HAP-1 (cell line): Measurements from ENCODE around the gene CCIN.

Experiments used
- DNase-seq, 2 experiments: peaks; one replicate each; pipeline ENCODE4 v3.0.0-alpha.2; 2016 to 2020; ENCODE audit warnings: low spot score in 2 of 2
- H3K27me3 ChIP-seq: fragments of 250-450 bp; sonication (Bioruptor Pico); 2 replicates; pipeline ENCODE4 v1.5.1; 2020; ENCODE audit warnings: low read depth, mild to moderate bottlenecking, moderate library complexity
- H3K36me3 ChIP-seq: fragments of 250-450 bp; sonication (Bioruptor Pico); replicated peaks from 2 replicates; pipeline ENCODE4 v1.5.1; 2020; ENCODE audit warnings: mild to moderate bottlenecking
- H3K4me1 ChIP-seq: fragments of 250-450 bp; sonication (Bioruptor Pico); 2 replicates; pipeline ENCODE4 v1.5.1; 2020; ENCODE audit warnings: mild to moderate bottlenecking
- H3K4me3 ChIP-seq: fragments of 250-450 bp; sonication (Bioruptor Pico); 2 replicates; pipeline ENCODE4 v1.5.1; 2020; ENCODE audit warnings: mild to moderate bottlenecking, moderate library complexity
- H3K9me3 ChIP-seq: fragments of 250-450 bp; sonication (Bioruptor Pico); 2 replicates; pipeline ENCODE4 v1.5.1; 2020; ENCODE audit warnings: mild to moderate bottlenecking, moderate library complexity
- in situ Hi-C: fragments of 300-500 bp; cut with MboI; formaldehyde crosslinking; loops from 3 replicates; pipeline ENCODE4 v1.14.3; 2020; ENCODE audit warnings: low sequenced_read_pairs, inconsistent platforms, mixed read lengths

CCIN gene

GRCh38 chr9:36135741-36136271 is 33.4 kb upstream of the CCIN start:
- in situ Hi-C loops = no loop called here
- H3K4me1 ChIP-seq = peaks cover 21% of the 10 kb centered on the region
- DNase-seq = peak in 1 of 2 experiments; percentile 13
- H3K4me3 ChIP-seq = peak overlapping the region; percentile 43
- H3K9me3 ChIP-seq = no peaks in the 10 kb centered on the region
- no peaks in the 10 kb centered on the region for H3K27me3 ChIP-seq
- no peaks in the 10 kb centered on the region for H3K36me3 ChIP-seq

- no peaks in the 10 kb centered on the region for H3K27me3 ChIP-seq
- H3K9me3 ChIP-seq = no peaks in the 10 kb centered on the region
- H3K4me1 ChIP-seq = peaks cover 21% of the 10 kb centered on the region
- H3K36me3 ChIP-seq = no peaks in the 10 kb centered on the region
- in situ Hi-C loops = no loop called here
- peak within 1 kb of the TSS; percentile 43 for H3K4me3 ChIP-seq
- peak; percentile 80 to 83 for DNase-seq
Observed at GRCh38 chr9:36136272-36136893, 32.8 kb upstream of the CCIN start, which contains the start of gene GLIPR2. TSS of gene GLIPR2 (plus strand) at chr9:36136733. CDS start at chr9:36136779, 46 bp downstream.

- H3K9me3 ChIP-seq = no peaks in the 10 kb centered on the region
- in situ Hi-C loops = no loop called here
- no peaks in the 10 kb centered on the region for H3K36me3 ChIP-seq
- peak; percentile 30 to 48 for DNase-seq
- H3K4me3 ChIP-seq = peak overlapping the region; percentile 43
- H3K4me1 ChIP-seq = peaks cover 21% of the 10 kb centered on the region
- no peaks in the 10 kb centered on the region for H3K27me3 ChIP-seq
Observed at GRCh38 chr9:36136894-36137391, 32.2 kb upstream of the CCIN start.

GRCh38 chr9:36137392-36138004 is 31.7 kb upstream of the CCIN start:
- Histone ChIP-seq H3K4me3 (peak overlapping the region; percentile 43), H3K36me3 (no peaks in the 10 kb centered on the region), H3K27me3 (no peaks in the 10 kb centered on the region), H3K4me1 (peaks cover 21% of the 10 kb centered on the region), H3K9me3 (no peaks in the 10 kb centered on the region)
- in situ Hi-C loops = no loop called here
- DNase-seq = peak in 1 of 2 experiments; percentile 13

GRCh38 chr9:36138496-36138895 is 30.7 kb upstream of the CCIN start:
- in situ Hi-C loops = no loop called here
- Histone ChIP-seq H3K4me1 (peaks cover 21% of the 10 kb centered on the region), H3K9me3 (no peaks in the 10 kb centered on the region), H3K36me3 (no peaks in the 10 kb centered on the region), H3K27me3 (no peaks in the 10 kb centered on the region), H3K4me3 (no peak overlapping the region)
- DNase-seq = no peak

- no peaks in the 10 kb centered on the region for H3K27me3 ChIP-seq
- DNase-seq = no peak
- H3K9me3 ChIP-seq = no peaks in the 10 kb centered on the region
- in situ Hi-C loops = no loop called here
- H3K4me1 ChIP-seq = peaks cover 21% of the 10 kb centered on the region
- no peaks in the 10 kb centered on the region for H3K36me3 ChIP-seq
- H3K4me3 ChIP-seq = no peak overlapping the region
Observed at GRCh38 chr9:36138901-36139300, 30.3 kb upstream of the CCIN start.

GRCh38 chr9:36140086-36141084 is 28.8 kb upstream of the CCIN start:
- DNase-seq = no peak
- no peak overlapping the region for H3K4me3 ChIP-seq
- H3K9me3 ChIP-seq = no peaks in the 10 kb centered on the region
- H3K36me3 ChIP-seq = no peaks in the 10 kb centered on the region
- H3K27me3 ChIP-seq = no peaks in the 10 kb centered on the region
- H3K4me1 ChIP-seq = peaks cover 15% of the 10 kb centered on the region
- in situ Hi-C loops = no loop called here

- Histone ChIP-seq H3K4me3 (no peak overlapping the region), H3K9me3 (no peaks in the 10 kb centered on the region), H3K4me1 (peaks cover 8% of the 10 kb centered on the region), H3K36me3 (no peaks in the 10 kb centered on the region), H3K27me3 (no peaks in the 10 kb centered on the region)
- no peak for DNase-seq
- in situ Hi-C loops = no loop called here
Observed at GRCh38 chr9:36141288-36141687, 27.9 kb upstream of the CCIN start.

- Histone ChIP-seq H3K4me1 (peaks cover 8% of the 10 kb centered on the region), H3K9me3 (no peaks in the 10 kb centered on the region), H3K27me3 (no peaks in the 10 kb centered on the region), H3K4me3 (no peak overlapping the region), H3K36me3 (no peaks in the 10 kb centered on the region)
- DNase-seq = no peak
- in situ Hi-C loops = no loop called here
Observed at GRCh38 chr9:36141761-36142160, 27.4 kb upstream of the CCIN start.

- no peak overlapping the region for H3K4me3 ChIP-seq
- in situ Hi-C loops = no loop called here
- DNase-seq = no peak
- no peaks in the 10 kb centered on the region for H3K27me3 ChIP-seq
- H3K36me3 ChIP-seq = no peaks in the 10 kb centered on the region
- H3K4me1 ChIP-seq = peaks cover under 1% of the 10 kb centered on the region; the same call in 1 of the 2 replicates
- no peaks in the 10 kb centered on the region for H3K9me3 ChIP-seq
Observed at GRCh38 chr9:36142510-36143244, 26.5 kb upstream of the CCIN start.

- no peaks in the 10 kb centered on the region for H3K4me1 ChIP-seq
- H3K9me3 ChIP-seq = no peaks in the 10 kb centered on the region
- no peaks in the 10 kb centered on the region for H3K27me3 ChIP-seq
- no peaks in the 10 kb centered on the region for H3K36me3 ChIP-seq
- no peak overlapping the region for H3K4me3 ChIP-seq
- no peak for DNase-seq
- in situ Hi-C loops = no loop called here
Observed at GRCh38 chr9:36143245-36143641, 25.9 kb upstream of the CCIN start.

GRCh38 chr9:36144309-36145232 is 24.6 kb upstream of the CCIN start:
- H3K9me3 ChIP-seq = no peaks in the 10 kb centered on the region
- no peaks in the 10 kb centered on the region for H3K4me1 ChIP-seq
- in situ Hi-C loops = no loop called here
- no peak for DNase-seq
- H3K27me3 ChIP-seq = no peaks in the 10 kb centered on the region
- H3K36me3 ChIP-seq = no peaks in the 10 kb centered on the region
- no peak overlapping the region for H3K4me3 ChIP-seq
